D721Med (cell line): Measurements from ENCODE around the gene KCNK5.

Experiments used
- DNase-seq: peaks from one replicate; pipeline ENCODE4 v3.0.0; 2011; ENCODE audit warnings: low spot score; ENCODE audit not compliant: insufficient read length
- FAIRE-seq: peaks from 2 replicates; lab custom pipeline; 2011; peaks lifted over from hg19 to GRCh38; lab: Jason Lieb, UNC
- CTCF ChIP-seq: IDR thresholded peaks from 2 replicates; pipeline ENCODE4 v1.5.1; 2012; ENCODE audit warnings: mild to moderate bottlenecking, control low read depth; ENCODE audit not compliant: insufficient read depth; ENCODE audit errors: missing control alignments

The KCNK5 gene

GRCh38 chr6:39169448-39170344 lies 59.6 kb downstream of the KCNK5 start:
- TF ChIP-seq CTCF: no peak
- no peak for FAIRE-seq
- DNase-seq: no peak

- TF ChIP-seq CTCF: no peak
- DNase-seq: no peak
- FAIRE-seq: no peak
These were observed 61.2 kb downstream of the KCNK5 start for GRCh38 chr6:39167866-39168625.

- no peak for FAIRE-seq
- no peak for DNase-seq
- no peak for TF ChIP-seq CTCF
These were observed 62.0 kb downstream of the KCNK5 start for GRCh38 chr6:39167321-39167720.

- DNase-seq (no peak), FAIRE-seq (no peak)
- no peak for TF ChIP-seq CTCF
These were observed 62.4 kb downstream of the KCNK5 start for GRCh38 chr6:39166912-39167290.

- peak; percentile 92 for TF ChIP-seq CTCF
- DNase-seq (peak; percentile 72), FAIRE-seq (no peak)
These were observed 62.9 kb downstream of the KCNK5 start for GRCh38 chr6:39166189-39166911.

GRCh38 chr6:39157511-39157910 lies 71.8 kb downstream of the KCNK5 start:
- no peak for TF ChIP-seq CTCF
- no peak for FAIRE-seq
- DNase-seq: no peak
